ENCODE measurements around the gene HM13.

GRCh38 chr20:31547017-31547675 is 32.9 kb downstream of the HM13 start:
- no peak for TF ChIP-seq POLR2A (IDR thresholded peaks at IDR 0.05)
- no peak for TF ChIP-seq CTCF (IDR thresholded peaks at IDR 0.05)

Data from testis (tissue), 2 donors.